ENCODE data around the gene BAIAP2. TPM values are rescaled to one million over a fixed set of nuclear protein-coding genes. Genes with fewer than 3 reads are reported as not detected.
A peak's percentile ranks its signal among the peaks of the same experiment; 100 is the strongest.

Gene BAIAP2
- total RNA-seq, 1 donor from 2014 or later = 14.4 TPM

GRCh38 chr17:81044428-81044763 is 9.4 kb downstream of the BAIAP2 start:
- no peak for TF ChIP-seq CTCF (IDR thresholded peaks at IDR 0.05)
- intact Hi-C loops (cut with DNase I) = no loop called here
- no peaks in the 10 kb centered on the region for H3K9me3 ChIP-seq
- no peaks in the 10 kb centered on the region for H3K27me3 ChIP-seq
- no peak overlapping the region for H3K4me3 ChIP-seq
- H3K36me3 ChIP-seq = no peaks in the 10 kb centered on the region
- H3K27ac ChIP-seq = peak overlapping the region in 1 of 2 donors; percentile 59
- no peak for DNase-seq (ENCODE audit: low spot score in 2 of 2)
- H3K4me1 ChIP-seq = peaks cover 0 to 8% of the 10 kb centered on the region in 2 donors

- TF ChIP-seq CTCF (IDR thresholded peaks at IDR 0.05) = no peak
- Histone ChIP-seq H3K9me3 (no peaks in the 10 kb centered on the region), H3K4me1 (peaks cover 0 to 6% of the 10 kb centered on the region in 2 donors), H3K27ac (peak overlapping the region in 1 of 2 donors; percentile 59), H3K4me3 (no peak overlapping the region), H3K36me3 (no peaks in the 10 kb centered on the region), H3K27me3 (no peaks in the 10 kb centered on the region)
- intact Hi-C loops (cut with DNase I) = no loop called here
- DNase-seq (ENCODE audit: low spot score in 2 of 2) = peak in 1 of 2 donors; percentile 84
Measured at GRCh38 chr17:81044764-81045589, 10.0 kb downstream of the BAIAP2 start.

- Histone ChIP-seq H3K9me3 (no peaks in the 10 kb centered on the region), H3K27me3 (no peaks in the 10 kb centered on the region), H3K36me3 (no peaks in the 10 kb centered on the region), H3K4me1 (peaks cover 0 to 6% of the 10 kb centered on the region in 2 donors), H3K27ac (no peak overlapping the region), H3K4me3 (no peak overlapping the region)
- DNase-seq (ENCODE audit: low spot score in 2 of 2) = no peak
- intact Hi-C loops (cut with DNase I) = no loop called here
- no peak for TF ChIP-seq CTCF (IDR thresholded peaks at IDR 0.05)
Measured at GRCh38 chr17:81045590-81046095, 10.7 kb downstream of the BAIAP2 start.

GRCh38 chr17:81046132-81046769 is 11.3 kb downstream of the BAIAP2 start:
- H3K9me3 ChIP-seq = no peaks in the 10 kb centered on the region
- DNase-seq (ENCODE audit: low spot score in 2 of 2) = no peak
- H3K27me3 ChIP-seq = no peaks in the 10 kb centered on the region
- H3K4me3 ChIP-seq = no peak overlapping the region
- H3K36me3 ChIP-seq = no peaks in the 10 kb centered on the region
- no peak for TF ChIP-seq CTCF (IDR thresholded peaks at IDR 0.05)
- H3K27ac ChIP-seq = no peak overlapping the region
- peaks cover 0 to 6% of the 10 kb centered on the region in 2 donors for H3K4me1 ChIP-seq
- intact Hi-C loops (cut with DNase I) = no loop called here

- Histone ChIP-seq H3K4me3 (no peak overlapping the region), H3K4me1 (peaks cover 0 to 6% of the 10 kb centered on the region in 2 donors), H3K27me3 (no peaks in the 10 kb centered on the region), H3K9me3 (no peaks in the 10 kb centered on the region), H3K36me3 (no peaks in the 10 kb centered on the region), H3K27ac (no peak overlapping the region)
- no peak for TF ChIP-seq CTCF (IDR thresholded peaks at IDR 0.05)
- no peak for DNase-seq (ENCODE audit: low spot score in 2 of 2)
- intact Hi-C loops (cut with DNase I) = no loop called here
Measured at GRCh38 chr17:81046770-81047359, 11.9 kb downstream of the BAIAP2 start.

Data from ascending aorta (tissue), 2 donors.